ENCODE measurements around the gene NEURL1. TPM values are rescaled to one million over a fixed set of nuclear protein-coding genes. Genes with fewer than 3 reads are reported as not detected.

NEURL1 gene
- total and polyA plus RNA-seq, 2 experiments from 2014 or later: 2.3 to 4.6 TPM

- no peak overlapping the region for H2AFZ ChIP-seq
- H3K27ac ChIP-seq: peak overlapping the region; percentile 31
- H3K27me3 ChIP-seq: no peaks in the 10 kb centered on the region
- H3K4me1 ChIP-seq (ENCODE audit: insufficient read depth): peaks cover 29% of the 10 kb centered on the region
- H3K79me2 ChIP-seq: no peaks in the 10 kb centered on the region
- H3K9me2 ChIP-seq (replicated peaks; ENCODE audit: insufficient read depth): no peaks in the 10 kb centered on the region
- DNase-seq (ENCODE audit: low spot score): no peak
- H3K4me2 ChIP-seq: no peak overlapping the region
- H4K20me1 ChIP-seq (ENCODE audit: insufficient read depth, poor library complexity, severe bottlenecking): no peaks in the 10 kb centered on the region
- no peaks in the 10 kb centered on the region for H3K36me3 ChIP-seq (replicated peaks; ENCODE audit: insufficient read depth, low read depth)
- no peaks in the 10 kb centered on the region for H3K9me3 ChIP-seq (ENCODE audit: low read depth)
- WGBS (ENCODE audit: low lambda C conversion rate, missing lambda C conversion rate): 89% methylated on average over 13 of the region's 13 CpGs
- TF ChIP-seq EZH2phosphoT487 (IDR thresholded peaks at IDR 0.05; ENCODE audit: low read depth, severe bottlenecking, unreplicated experiment) (no peak), CTCF (IDR thresholded peaks at IDR 0.05; ENCODE audit: poor library complexity) (no peak), EZH2 (IDR thresholded peaks at IDR 0.05; ENCODE audit: borderline replicate concordance) (no peak)
- no peak overlapping the region for H3K4me3 ChIP-seq
Observed at GRCh38 chr10:103617602-103618385, 124.3 kb downstream of the NEURL1 start.

GRCh38 chr10:103618575-103619423, 125.3 kb downstream of the NEURL1 start:
- no peak for DNase-seq (ENCODE audit: low spot score)
- Histone ChIP-seq H3K9me3 (ENCODE audit: low read depth) (no peaks in the 10 kb centered on the region), H3K4me1 (ENCODE audit: insufficient read depth) (peaks cover 29% of the 10 kb centered on the region), H3K79me2 (no peaks in the 10 kb centered on the region), H3K27me3 (no peaks in the 10 kb centered on the region), H3K9me2 (replicated peaks; ENCODE audit: insufficient read depth) (no peaks in the 10 kb centered on the region), H2AFZ (no peak overlapping the region), H4K20me1 (ENCODE audit: insufficient read depth, poor library complexity, severe bottlenecking) (no peaks in the 10 kb centered on the region), H3K4me3 (no peak overlapping the region), H3K36me3 (replicated peaks; ENCODE audit: insufficient read depth, low read depth) (no peaks in the 10 kb centered on the region), H3K4me2 (no peak overlapping the region), H3K27ac (no peak overlapping the region)
- TF ChIP-seq EZH2 (IDR thresholded peaks at IDR 0.05; ENCODE audit: borderline replicate concordance) (no peak), CTCF (IDR thresholded peaks at IDR 0.05; ENCODE audit: poor library complexity) (no peak), EZH2phosphoT487 (IDR thresholded peaks at IDR 0.05; ENCODE audit: low read depth, severe bottlenecking, unreplicated experiment) (no peak)
- WGBS (ENCODE audit: low lambda C conversion rate, missing lambda C conversion rate): 90% methylated on average over 19 of the region's 19 CpGs

- TF ChIP-seq EZH2phosphoT487 (IDR thresholded peaks at IDR 0.05; ENCODE audit: low read depth, severe bottlenecking, unreplicated experiment): no peak
- TF ChIP-seq CTCF (IDR thresholded peaks at IDR 0.05; ENCODE audit: poor library complexity): no peak
- TF ChIP-seq EZH2 (IDR thresholded peaks at IDR 0.05; ENCODE audit: borderline replicate concordance): no peak
- Histone ChIP-seq H3K4me2 (no peak overlapping the region), H3K27ac (no peak overlapping the region), H3K9me3 (ENCODE audit: low read depth) (no peaks in the 10 kb centered on the region), H3K27me3 (no peaks in the 10 kb centered on the region), H3K79me2 (no peaks in the 10 kb centered on the region), H4K20me1 (ENCODE audit: insufficient read depth, poor library complexity, severe bottlenecking) (no peaks in the 10 kb centered on the region), H3K4me3 (no peak overlapping the region), H3K9me2 (replicated peaks; ENCODE audit: insufficient read depth) (no peaks in the 10 kb centered on the region), H2AFZ (no peak overlapping the region), H3K36me3 (replicated peaks; ENCODE audit: insufficient read depth, low read depth) (no peaks in the 10 kb centered on the region), H3K4me1 (ENCODE audit: insufficient read depth) (peaks cover 26% of the 10 kb centered on the region)
- no peak for DNase-seq (ENCODE audit: low spot score)
- WGBS (ENCODE audit: low lambda C conversion rate, missing lambda C conversion rate): 92% methylated on average over 21 of the region's 22 CpGs
Observed at GRCh38 chr10:103619424-103620351, 126.2 kb downstream of the NEURL1 start.

Measured in hepatocyte (in vitro differentiated cells).